GM12865 (cell line): ENCODE measurements around the gene NHEJ1.

Experiments
- DNase-seq: peaks from one replicate; pipeline ENCODE4 v3.0.0; 2010; ENCODE audit warnings: low read depth
- H3K4me3 ChIP-seq: 2 replicates; pipeline ENCODE4 v1.5.1; 2011; ENCODE audit warnings: mild to moderate bottlenecking, low read depth, low read length, control low read depth
- CTCF ChIP-seq: IDR thresholded peaks from 2 replicates; pipeline ENCODE4 v1.5.1; 2011; ENCODE audit warnings: low read length, control low read depth, low read depth, inconsistent platforms; ENCODE audit not compliant: insufficient read depth; ENCODE audit errors: missing control alignments

The NHEJ1 gene

GRCh38 chr2:219163156-219163555, 2.5 kb upstream of the NHEJ1 start:
- TF ChIP-seq CTCF, result no peak
- no peak overlapping the region for H3K4me3 ChIP-seq
- no peak for DNase-seq

- DNase-seq, result no peak
- no peak for TF ChIP-seq CTCF
- H3K4me3 ChIP-seq, result peak overlapping the region; percentile 71
Measured at GRCh38 chr2:219161097-219161496, 482 bp upstream of the NHEJ1 start.

GRCh38 chr2:219159771-219160185, 837 bp downstream of the NHEJ1 start:
- no peak for DNase-seq
- TF ChIP-seq CTCF, result no peak
- peak overlapping the region; percentile 71 for H3K4me3 ChIP-seq

- no peak overlapping the region for H3K4me3 ChIP-seq
- no peak for TF ChIP-seq CTCF
- no peak for DNase-seq
Measured at GRCh38 chr2:219158586-219158985, 2.0 kb downstream of the NHEJ1 start.

- H3K4me3 ChIP-seq, result no peak overlapping the region
- no peak for TF ChIP-seq CTCF
Measured at GRCh38 chr2:219158025-219158424, 2.6 kb downstream of the NHEJ1 start.

GRCh38 chr2:219157396-219157795, 3.2 kb downstream of the NHEJ1 start:
- no peak for TF ChIP-seq CTCF
- H3K4me3 ChIP-seq, result no peak overlapping the region
- DNase-seq, result no peak

More at GRCh38 chr2:219158025-219158424, 2.6 kb downstream of the NHEJ1 start:
- no peak for DNase-seq

- peak; percentile 36 for TF ChIP-seq CTCF
Measured at GRCh38 chr2:219155054-219155644, 5.5 kb downstream of the NHEJ1 start.

More at GRCh38 chr2:219155054-219155644, 5.5 kb downstream of the NHEJ1 start:
- H3K4me3 ChIP-seq, result no peak overlapping the region
- DNase-seq, result peak; percentile 73
